GM19239 (cell line): Measurements from ENCODE around the gene TEN1.

ENCODE experiments used
- DNase-seq: peaks from one replicate; pipeline ENCODE4 v3.0.0; 2011; ENCODE audit warnings: low spot score; ENCODE audit not compliant: insufficient read length
- FAIRE-seq: peaks from 2 replicates; lab custom pipeline; 2011; peaks lifted over from hg19 to GRCh38; lab: Jason Lieb, UNC

Gene TEN1

DNA sequence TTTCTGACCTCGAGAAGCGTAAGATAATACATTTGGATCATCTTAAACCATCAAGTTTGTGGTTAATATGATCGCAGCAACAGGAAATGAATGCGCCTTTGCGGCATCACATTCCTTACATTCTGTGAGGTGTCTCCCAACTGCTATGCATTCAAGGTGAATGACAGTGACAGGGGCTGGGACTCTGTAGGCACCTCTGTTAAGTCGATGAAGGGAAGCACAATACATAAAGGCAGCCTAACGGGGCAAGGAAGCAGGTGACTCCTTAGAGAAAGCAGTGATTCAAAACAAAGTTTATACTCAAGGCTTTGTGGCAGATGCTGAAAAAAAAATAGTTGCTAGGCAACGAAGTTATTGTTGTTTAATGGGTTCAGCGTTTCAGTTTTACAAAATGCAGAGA lies 69.7 kb downstream of the TEN1 start:
- no peak for FAIRE-seq
- DNase-seq = no peak

- FAIRE-seq (no peak), DNase-seq (no peak)
These were observed 70.2 kb downstream of the TEN1 start for GRCh38 chr17:76049239-76049638.

GRCh38 chr17:76049836-76050537 lies 70.9 kb downstream of the TEN1 start:
- DNase-seq (no peak), FAIRE-seq (no peak)
